Ectodermal cell (in vitro differentiated cells): ENCODE measurements around the gene LDLRAP1. TPM values are rescaled to one million over a fixed set of nuclear protein-coding genes. Genes with fewer than 3 reads are reported as not detected.

Experiments
- H3K27ac ChIP-seq: 2 replicates; pipeline ENCODE4 v1.7.0; 2013; ENCODE audit warnings: mild to moderate bottlenecking, low read depth, low read length; ENCODE audit not compliant: insufficient read depth, poor library complexity, severe bottlenecking
- H3K27me3 ChIP-seq: 2 replicates; pipeline ENCODE4 v1.7.0; 2013; ENCODE audit warnings: mild to moderate bottlenecking, low read length; ENCODE audit not compliant: insufficient read depth, control insufficient read depth, poor library complexity, severe bottlenecking
- H3K36me3 ChIP-seq: one replicate; pipeline ENCODE4 v1.7.0; 2013; ENCODE audit warnings: low read length; ENCODE audit not compliant: control insufficient read depth, insufficient read depth
- H3K4me1 ChIP-seq: one replicate; pipeline ENCODE4 v1.7.0; 2013; ENCODE audit warnings: low read length; ENCODE audit not compliant: control insufficient read depth, insufficient read depth
- H3K4me3 ChIP-seq: 2 replicates; pipeline ENCODE4 v1.7.0; 2013; ENCODE audit warnings: low read depth, low read length, control low read depth; ENCODE audit not compliant: insufficient read depth
- H3K9me3 ChIP-seq: 2 replicates; pipeline ENCODE4 v1.7.0; 2013; ENCODE audit warnings: mild to moderate bottlenecking, low read length, moderate library complexity; ENCODE audit not compliant: control insufficient read depth
- WGBS, 2 experiments: methylation state at CpG; one replicate each; pipeline ENCODE4 v1.1.7; 2013; ENCODE audit warnings: missing lambda C conversion rate in 2 of 2; 5-methylcytosine and 5-hydroxymethylcytosine counted together
- polyA plus RNA-seq, 4 experiments: library from polyadenylated mRNA; stranded (reverse); fragments of 50-300 nt; gene quantifications; one replicate each; pipeline ENCODE4 v1.2.3, GENCODE V29; 2013

Gene LDLRAP1
- 9.5 TPM for polyA plus RNA-seq (2013, experiment 1 of 4)
- polyA plus RNA-seq (2013, experiment 2 of 4), result 9.2 TPM
- 8.4 TPM for polyA plus RNA-seq (2013, experiment 3 of 4)
- 8.6 TPM for polyA plus RNA-seq (2013, experiment 4 of 4)

- Histone ChIP-seq H3K27ac (no peak within 1 kb of the TSS), H3K4me3 (peak within 1 kb of the TSS; percentile 72), H3K36me3 (no peaks in the 10 kb centered on the region), H3K27me3 (peaks cover 20% of the 10 kb centered on the region), H3K9me3 (no peaks in the 10 kb centered on the region), H3K4me1 (peaks cover 8% of the 10 kb centered on the region)
- WGBS, 2 experiments, result 1% methylated on average over 99 of the region's 99 CpGs
Observed at GRCh38 chr1:25543425-25544242, at the start of gene LDLRAP1. TSS of gene LDLRAP1 (plus strand) at chr1:25543606. CDS start at chr1:25543699, 93 bp downstream.

GRCh38 chr1:25494952-25495351, 48.5 kb upstream of the LDLRAP1 start:
- no peaks in the 10 kb centered on the region for H3K27me3 ChIP-seq
- peaks cover 12% of the 10 kb centered on the region for H3K4me1 ChIP-seq
- H3K4me3 ChIP-seq, result no peak overlapping the region
- H3K36me3 ChIP-seq, result no peaks in the 10 kb centered on the region
- no peak overlapping the region for H3K27ac ChIP-seq
- 44 to 58% methylated on average over 3 of the region's 3 CpGs for WGBS, 2 experiments
- no peaks in the 10 kb centered on the region for H3K9me3 ChIP-seq

GRCh38 chr1:25500694-25501093, 42.7 kb upstream of the LDLRAP1 start:
- H3K9me3 ChIP-seq, result no peaks in the 10 kb centered on the region
- H3K27ac ChIP-seq, result no peak overlapping the region
- H3K4me1 ChIP-seq, result peaks cover 10% of the 10 kb centered on the region
- H3K27me3 ChIP-seq, result no peaks in the 10 kb centered on the region
- no peaks in the 10 kb centered on the region for H3K36me3 ChIP-seq
- WGBS, 2 experiments, result 93 to 95% methylated on average over 1 of the region's 1 CpG
- H3K4me3 ChIP-seq, result no peak overlapping the region

GRCh38 chr1:25501235-25502058, 42.0 kb upstream of the LDLRAP1 start:
- H3K4me3 ChIP-seq, result no peak overlapping the region
- no peaks in the 10 kb centered on the region for H3K27me3 ChIP-seq
- no peak overlapping the region for H3K27ac ChIP-seq
- H3K36me3 ChIP-seq, result no peaks in the 10 kb centered on the region
- H3K4me1 ChIP-seq, result peaks cover 17% of the 10 kb centered on the region
- WGBS, 2 experiments, result 68 to 74% methylated on average over 6 to 7 of the region's 7 CpGs
- H3K9me3 ChIP-seq, result no peaks in the 10 kb centered on the region

- Histone ChIP-seq H3K4me3 (no peak overlapping the region), H3K36me3 (no peaks in the 10 kb centered on the region), H3K27me3 (no peaks in the 10 kb centered on the region), H3K9me3 (no peaks in the 10 kb centered on the region), H3K27ac (no peak overlapping the region), H3K4me1 (peaks cover 18% of the 10 kb centered on the region)
- 77 to 79% methylated on average over 4 of the region's 4 CpGs for WGBS, 2 experiments
Observed at GRCh38 chr1:25502957-25503356, 40.4 kb upstream of the LDLRAP1 start.

GRCh38 chr1:25503551-25504426, 39.6 kb upstream of the LDLRAP1 start:
- Histone ChIP-seq H3K27me3 (no peaks in the 10 kb centered on the region), H3K4me3 (no peak overlapping the region), H3K9me3 (no peaks in the 10 kb centered on the region), H3K27ac (no peak overlapping the region), H3K36me3 (no peaks in the 10 kb centered on the region), H3K4me1 (peaks cover 18% of the 10 kb centered on the region)
- WGBS, 2 experiments, result 83 to 86% methylated on average over 11 to 12 of the region's 12 CpGs

GRCh38 chr1:25504706-25505595, 38.5 kb upstream of the LDLRAP1 start:
- H3K27me3 ChIP-seq, result no peaks in the 10 kb centered on the region
- H3K4me1 ChIP-seq, result peaks cover 18% of the 10 kb centered on the region
- no peaks in the 10 kb centered on the region for H3K36me3 ChIP-seq
- no peak overlapping the region for H3K4me3 ChIP-seq
- no peak overlapping the region for H3K27ac ChIP-seq
- WGBS, 2 experiments, result 83 to 86% methylated on average over 9 of the region's 9 CpGs
- no peaks in the 10 kb centered on the region for H3K9me3 ChIP-seq

- H3K4me3 ChIP-seq, result no peak overlapping the region
- 82 to 86% methylated on average over 14 of the region's 14 CpGs for WGBS, 2 experiments
Observed at GRCh38 chr1:25505656-25506385, 37.6 kb upstream of the LDLRAP1 start.

More at GRCh38 chr1:25505656-25506385, 37.6 kb upstream of the LDLRAP1 start:
- Histone ChIP-seq H3K27me3 (no peaks in the 10 kb centered on the region), H3K9me3 (no peaks in the 10 kb centered on the region), H3K4me1 (peaks cover 18% of the 10 kb centered on the region), H3K36me3 (no peaks in the 10 kb centered on the region), H3K27ac (no peak overlapping the region)
